ENCODE results near the gene ATXN7L1.

Gene ATXN7L1

DNA sequence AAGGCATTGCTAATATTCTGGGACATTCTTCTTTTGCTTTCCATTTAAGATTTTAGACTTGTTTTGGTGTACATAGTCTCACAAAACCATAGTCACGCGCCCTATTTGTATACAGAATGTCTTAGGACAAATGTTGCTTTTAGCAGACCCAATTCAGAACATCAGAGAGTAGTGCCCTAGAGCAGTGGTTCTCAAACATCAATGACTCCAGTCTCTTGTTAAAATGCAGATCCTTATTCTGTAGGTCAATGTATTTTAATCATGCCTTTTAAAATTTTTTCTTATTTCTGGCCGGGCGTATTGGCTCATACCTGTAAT, 167.7 kb downstream of the ATXN7L1 start:
- DNase-seq (ENCODE audit: extremely low spot score) = no peak
- POLR2A ChIA-PET = no interaction called here
- TF ChIP-seq FOXM1 (IDR thresholded peaks at IDR 0.05; ENCODE audit: borderline replicate concordance) (no peak), NFRKB (IDR thresholded peaks at IDR 0.05) (no peak), ARNT (IDR thresholded peaks at IDR 0.05) (no peak), BHLHE40 (IDR thresholded peaks at IDR 0.05; ENCODE audit: borderline replicate concordance) (no peak), FOXK2 (IDR thresholded peaks at IDR 0.05) (no peak), FOXA1 (IDR thresholded peaks at IDR 0.05) (no peak), LEF1 (IDR thresholded peaks at IDR 0.05; ENCODE audit: borderline replicate concordance) (no peak), ELF4 (IDR thresholded peaks at IDR 0.05) (no peak), SP1 (IDR thresholded peaks at IDR 0.05) (no peak), CTBP1 (IDR thresholded peaks at IDR 0.05; ENCODE audit: borderline replicate concordance) (no peak), TARDBP (IDR thresholded peaks at IDR 0.05) (no peak), ZNF384 (IDR thresholded peaks at IDR 0.05) (no peak), SUZ12 (IDR thresholded peaks at IDR 0.05) (no peak), L3MBTL2 (conservative IDR thresholded peaks at IDR 0.05) (no peak), HDGF (IDR thresholded peaks at IDR 0.05; ENCODE audit: borderline replicate concordance) (no peak)
- TF ChIP-seq, protein P1, sequence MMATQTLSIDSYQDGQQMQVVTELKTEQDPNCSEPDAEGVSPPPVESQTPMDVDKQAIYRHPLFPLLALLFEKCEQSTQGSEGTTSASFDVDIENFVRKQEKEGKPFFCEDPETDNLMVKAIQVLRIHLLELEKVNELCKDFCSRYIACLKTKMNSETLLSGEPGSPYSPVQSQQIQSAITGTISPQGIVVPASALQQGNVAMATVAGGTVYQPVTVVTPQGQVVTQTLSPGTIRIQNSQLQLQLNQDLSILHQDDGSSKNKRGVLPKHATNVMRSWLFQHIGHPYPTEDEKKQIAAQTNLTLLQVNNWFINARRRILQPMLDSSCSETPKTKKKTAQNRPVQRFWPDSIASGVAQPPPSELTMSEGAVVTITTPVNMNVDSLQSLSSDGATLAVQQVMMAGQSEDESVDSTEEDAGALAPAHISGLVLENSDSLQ (IDR thresholded peaks at IDR 0.05) = no peak
- CTCF ChIA-PET = no interaction called here

DNA sequence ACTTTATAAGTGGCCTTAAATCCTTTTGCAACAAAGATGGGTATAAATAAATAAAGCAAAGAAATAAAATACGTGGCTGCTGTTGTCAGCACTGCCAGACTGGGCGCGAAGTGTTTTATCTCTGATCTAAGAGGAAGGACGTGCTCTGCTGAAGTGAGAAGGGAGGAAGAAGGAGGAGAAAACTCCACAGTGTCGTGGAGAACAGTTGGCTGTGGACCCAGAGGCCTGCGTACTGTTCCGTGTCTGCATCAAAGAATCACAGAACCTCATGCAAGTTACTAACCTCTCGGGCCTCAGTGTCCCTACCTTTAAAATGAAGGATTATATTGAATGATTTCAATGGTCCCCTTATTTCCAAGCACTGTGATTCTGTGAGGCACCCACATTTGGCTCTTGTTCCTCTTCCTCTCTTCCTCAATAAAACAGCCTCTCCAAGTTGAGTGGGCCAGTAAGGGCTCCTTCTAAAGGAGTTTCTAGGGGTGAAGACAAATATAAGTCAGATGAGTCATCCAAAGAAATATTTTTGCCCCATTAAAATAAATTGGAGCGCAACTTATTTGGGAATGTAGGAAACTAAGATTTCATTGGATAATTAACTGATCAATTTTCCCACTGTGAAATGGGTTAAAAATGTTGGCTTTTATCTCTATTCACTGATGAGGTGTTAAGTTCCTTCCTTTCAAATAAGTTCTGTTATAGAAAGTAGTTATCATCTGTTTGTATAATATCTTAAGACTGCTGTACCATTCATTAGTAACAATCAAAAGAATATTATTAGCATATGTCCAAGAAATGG, 168.2 kb downstream of the ATXN7L1 start:
- POLR2A ChIA-PET = no interaction called here
- TF ChIP-seq SUZ12 (IDR thresholded peaks at IDR 0.05) = no peak
- no peak for TF ChIP-seq ELF4 (IDR thresholded peaks at IDR 0.05)
- no peak for TF ChIP-seq L3MBTL2 (conservative IDR thresholded peaks at IDR 0.05)
- no peak for TF ChIP-seq BHLHE40 (IDR thresholded peaks at IDR 0.05; ENCODE audit: borderline replicate concordance)
- no peak for TF ChIP-seq LEF1 (IDR thresholded peaks at IDR 0.05; ENCODE audit: borderline replicate concordance)
- no peak for TF ChIP-seq CTBP1 (IDR thresholded peaks at IDR 0.05; ENCODE audit: borderline replicate concordance)
- TF ChIP-seq ZNF384 (IDR thresholded peaks at IDR 0.05) = no peak
- TF ChIP-seq FOXA1 (IDR thresholded peaks at IDR 0.05) = no peak
- no peak for TF ChIP-seq HDGF (IDR thresholded peaks at IDR 0.05; ENCODE audit: borderline replicate concordance)
- TF ChIP-seq FOXK2 (IDR thresholded peaks at IDR 0.05) = no peak
- no peak for DNase-seq (ENCODE audit: extremely low spot score)
- CTCF ChIA-PET = no interaction called here

DNA sequence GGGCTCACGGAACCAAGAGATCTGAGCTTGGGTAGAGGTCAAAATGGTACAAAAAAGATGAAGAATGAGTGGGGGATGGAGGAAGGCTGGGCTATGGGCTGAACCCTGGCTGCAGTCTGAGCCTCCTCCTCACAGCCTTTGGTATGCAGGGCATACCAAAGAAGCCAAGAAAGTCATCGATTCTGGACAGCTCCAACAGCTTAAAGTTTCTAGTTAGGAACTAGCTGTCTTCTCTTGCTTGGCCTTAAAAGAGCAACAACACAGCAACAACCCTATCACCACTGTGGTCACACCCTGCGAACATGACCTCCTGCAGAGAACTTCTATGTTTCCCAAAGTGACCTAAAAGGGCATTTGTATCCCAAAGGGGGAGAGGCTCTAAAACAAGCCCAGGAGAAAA, 169.0 kb downstream of the ATXN7L1 start:
- DNase-seq (ENCODE audit: extremely low spot score) = no peak
- ChIA-PET POLR2A (no interaction called here), CTCF (no interaction called here)
- TF ChIP-seq SP1 (IDR thresholded peaks at IDR 0.05) = no peak
- TF ChIP-seq, protein P1 (IDR thresholded peaks at IDR 0.05) = no peak
- TF ChIP-seq ARNT (IDR thresholded peaks at IDR 0.05) = no peak
- no peak for TF ChIP-seq HDGF (IDR thresholded peaks at IDR 0.05; ENCODE audit: borderline replicate concordance)
- TF ChIP-seq L3MBTL2 (conservative IDR thresholded peaks at IDR 0.05) = no peak
- TF ChIP-seq NFRKB (IDR thresholded peaks at IDR 0.05) = no peak
- TF ChIP-seq FOXM1 (IDR thresholded peaks at IDR 0.05; ENCODE audit: borderline replicate concordance) = no peak
- TF ChIP-seq ZNF384 (IDR thresholded peaks at IDR 0.05) = no peak
- no peak for TF ChIP-seq LEF1 (IDR thresholded peaks at IDR 0.05; ENCODE audit: borderline replicate concordance)
- TF ChIP-seq ELF4 (IDR thresholded peaks at IDR 0.05) = no peak
- TF ChIP-seq CTBP1 (IDR thresholded peaks at IDR 0.05; ENCODE audit: borderline replicate concordance) = no peak
- no peak for TF ChIP-seq FOXK2 (IDR thresholded peaks at IDR 0.05)
- TF ChIP-seq SUZ12 (IDR thresholded peaks at IDR 0.05) = no peak

DNA sequence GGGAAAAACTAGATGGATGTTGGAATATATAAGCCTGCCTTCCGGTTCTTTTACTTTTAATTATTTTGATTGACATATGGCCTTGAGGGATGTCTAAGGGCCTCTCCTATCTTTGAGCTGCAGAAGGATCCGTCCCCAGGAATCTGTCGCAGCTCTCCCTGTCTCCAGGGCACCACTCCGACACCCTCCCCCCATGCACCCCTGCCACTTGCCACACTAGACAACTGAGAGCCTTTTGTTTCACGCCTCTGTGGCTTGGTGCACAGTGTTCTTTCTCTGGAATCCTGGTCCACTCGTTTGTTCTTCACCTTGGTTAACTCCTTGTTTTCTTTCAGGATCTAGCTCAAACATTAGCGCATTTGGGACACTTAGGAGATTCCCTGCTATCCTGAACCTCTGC, 171.0 kb downstream of the ATXN7L1 start:
- no peak for DNase-seq (ENCODE audit: extremely low spot score)
- TF ChIP-seq ELF4 (IDR thresholded peaks at IDR 0.05) = no peak
- TF ChIP-seq SP1 (IDR thresholded peaks at IDR 0.05) = no peak
- TF ChIP-seq FOXK2 (IDR thresholded peaks at IDR 0.05) = no peak
- no peak for TF ChIP-seq FOXA1 (IDR thresholded peaks at IDR 0.05)
- TF ChIP-seq L3MBTL2 (conservative IDR thresholded peaks at IDR 0.05) = no peak
- TF ChIP-seq TARDBP (IDR thresholded peaks at IDR 0.05) = no peak
- TF ChIP-seq, protein P1 (IDR thresholded peaks at IDR 0.05) = no peak
- no peak for TF ChIP-seq BHLHE40 (IDR thresholded peaks at IDR 0.05; ENCODE audit: borderline replicate concordance)
- no peak for TF ChIP-seq HDGF (IDR thresholded peaks at IDR 0.05; ENCODE audit: borderline replicate concordance)
- no peak for TF ChIP-seq ARNT (IDR thresholded peaks at IDR 0.05)
- no peak for TF ChIP-seq ZNF384 (IDR thresholded peaks at IDR 0.05)
- TF ChIP-seq SUZ12 (IDR thresholded peaks at IDR 0.05) = no peak
- no peak for TF ChIP-seq FOXM1 (IDR thresholded peaks at IDR 0.05; ENCODE audit: borderline replicate concordance)
- POLR2A ChIA-PET = no interaction called here
- CTCF ChIA-PET = no interaction called here

DNA sequence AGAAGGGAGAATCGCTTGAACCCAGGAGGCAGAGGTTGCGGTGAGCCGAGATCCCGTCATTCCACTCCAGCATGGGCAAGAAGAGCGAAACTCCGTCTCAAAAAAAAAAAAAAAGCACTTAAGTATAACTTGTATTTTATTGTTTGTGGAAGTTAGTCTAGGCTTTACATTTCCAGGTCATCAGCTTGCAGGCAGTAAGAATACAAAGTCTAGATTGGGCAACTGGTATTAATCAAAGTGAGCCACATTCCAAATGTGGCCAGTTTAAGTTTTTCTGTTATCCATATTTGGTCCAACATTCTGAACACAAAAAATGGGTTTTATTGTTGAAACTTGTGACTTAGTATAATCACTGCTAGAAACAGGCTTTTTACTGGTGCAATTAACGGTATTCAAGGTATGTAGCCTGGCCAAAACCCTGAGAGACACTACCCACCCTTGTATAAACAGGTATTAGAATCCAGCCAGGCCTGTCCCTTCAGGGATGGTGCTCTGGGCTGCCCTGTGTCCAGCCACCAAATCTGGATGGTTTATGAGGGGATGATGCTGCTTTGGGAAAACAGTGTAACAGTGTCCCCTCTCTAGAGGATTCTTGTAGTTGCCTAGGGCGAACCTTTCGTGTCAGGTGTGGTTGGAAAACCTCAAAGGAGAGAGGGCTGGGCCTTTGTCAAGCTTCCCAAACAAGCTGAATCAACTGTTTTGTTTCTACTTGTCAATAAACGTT, 173.0 kb downstream of the ATXN7L1 start:
- CTCF ChIA-PET = no interaction called here
- no peak for TF ChIP-seq ARNT (IDR thresholded peaks at IDR 0.05)
- TF ChIP-seq FOXM1 (IDR thresholded peaks at IDR 0.05; ENCODE audit: borderline replicate concordance) = no peak
- TF ChIP-seq L3MBTL2 (conservative IDR thresholded peaks at IDR 0.05) = no peak
- POLR2A ChIA-PET = no interaction called here
- DNase-seq (ENCODE audit: extremely low spot score) = no peak

Measured in HEK293T (cell line).